NB4 (cell line): Measurements from ENCODE around the gene COL23A1.

ENCODE experiments used
- CTCF ChIP-seq: IDR thresholded peaks from one replicate; pipeline ENCODE4 v1.5.1; 2012; ENCODE audit warnings: low read depth, low read length
- MAX ChIP-seq: IDR thresholded peaks from 2 replicates; pipeline ENCODE4 v1.6.1; 2011; ENCODE audit warnings: low read depth, low read length
- MYC ChIP-seq: IDR thresholded peaks from 2 replicates; pipeline ENCODE4 v1.6.1; 2011; ENCODE audit warnings: low read depth, low read length
- POLR2A ChIP-seq: IDR thresholded peaks from 2 replicates; pipeline ENCODE4 v1.6.1; 2011; ENCODE audit warnings: mild to moderate bottlenecking; ENCODE audit not compliant: insufficient read length; ENCODE audit errors: extremely low read depth

GRCh38 chr5:178196281-178196812 lies 393.8 kb downstream of the COL23A1 start:
- TF ChIP-seq POLR2A = no peak
- no peak for TF ChIP-seq CTCF
- TF ChIP-seq MAX = no peak
- no peak for TF ChIP-seq MYC
